HK-2 (cell line): ENCODE results near the gene KCNN3.

ENCODE experiments used
- DNase-seq: peaks from one replicate; pipeline ENCODE4 v3.0.0-alpha.2; 2018; ENCODE audit not compliant: unreplicated experiment

KCNN3 gene

DNA sequence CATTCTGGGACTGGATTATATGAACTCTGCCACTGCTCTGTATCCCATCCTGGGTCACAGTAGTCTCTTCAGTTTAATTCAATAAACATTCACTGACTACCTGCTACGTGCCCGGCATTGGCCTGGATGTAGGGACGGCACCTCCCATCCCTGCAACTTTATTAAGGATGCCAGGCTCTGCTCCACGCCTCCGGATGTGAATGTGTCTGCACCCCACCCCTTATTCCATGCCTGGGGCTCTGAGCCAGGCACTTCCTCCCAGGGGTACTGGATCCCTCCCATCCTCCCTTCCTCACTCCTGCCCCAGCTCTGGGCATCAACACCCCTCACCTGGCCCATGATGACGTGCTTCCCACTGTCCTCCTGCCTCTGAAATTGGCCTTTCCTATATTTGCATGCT, 53.7 kb downstream of the KCNN3 start:
- no peak for DNase-seq

- DNase-seq = no peak
Observed at GRCh38 chr1:154813846-154814505, 56.1 kb downstream of the KCNN3 start.

- DNase-seq = no peak
Observed at GRCh38 chr1:154813300-154813816, 56.7 kb downstream of the KCNN3 start.

- DNase-seq = no peak
Observed at GRCh38 chr1:154812877-154813276, 57.2 kb downstream of the KCNN3 start.

GRCh38 chr1:154810571-154810970, 59.5 kb downstream of the KCNN3 start:
- no peak for DNase-seq

DNA sequence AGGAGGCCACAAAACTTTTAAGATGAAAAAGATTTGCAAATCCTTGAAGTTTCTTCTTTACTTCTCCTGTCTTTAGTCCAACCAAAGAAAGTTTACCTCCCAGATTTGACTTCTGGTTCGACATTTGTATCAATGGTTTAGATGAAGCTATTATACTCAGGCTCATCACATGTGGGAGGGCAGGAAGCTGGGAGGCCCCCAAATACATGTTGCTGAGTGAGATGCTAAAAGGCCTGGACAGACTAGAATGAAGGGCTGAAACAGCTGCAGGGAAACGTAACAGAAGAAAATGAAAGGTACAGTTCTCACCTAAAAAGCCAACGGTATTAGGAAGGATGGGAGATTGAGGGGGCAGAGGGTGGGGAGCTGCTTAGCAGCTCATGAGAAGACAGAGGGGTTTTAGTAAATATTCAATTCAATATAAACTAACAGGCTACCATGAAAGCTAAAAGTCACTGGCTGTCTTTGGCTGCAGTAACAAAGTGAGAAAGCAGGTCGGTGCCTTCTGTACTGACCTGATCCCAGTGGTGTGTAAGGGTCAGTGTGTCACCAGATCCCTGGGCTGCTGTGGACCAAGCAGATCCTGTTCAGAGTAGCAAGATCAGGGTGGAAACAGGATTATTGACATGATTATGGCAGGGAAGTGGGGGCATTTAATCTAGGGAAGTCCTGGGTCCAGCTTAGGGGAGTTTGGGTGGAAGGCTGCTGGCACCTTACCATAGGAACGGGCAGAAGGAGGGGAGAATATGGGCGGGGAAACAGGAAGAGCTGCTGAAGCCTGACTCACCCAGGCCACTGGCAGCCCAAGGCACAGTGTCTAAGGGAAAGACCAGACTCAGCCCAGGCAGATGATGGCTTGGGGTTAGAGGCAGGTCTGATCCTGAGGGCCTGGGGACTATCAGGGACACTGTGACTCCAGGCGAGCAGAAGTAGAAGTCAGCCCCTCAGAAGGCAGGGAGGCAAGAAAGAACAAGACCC, 60.4 kb downstream of the KCNN3 start:
- DNase-seq = peak; percentile 41

DNA sequence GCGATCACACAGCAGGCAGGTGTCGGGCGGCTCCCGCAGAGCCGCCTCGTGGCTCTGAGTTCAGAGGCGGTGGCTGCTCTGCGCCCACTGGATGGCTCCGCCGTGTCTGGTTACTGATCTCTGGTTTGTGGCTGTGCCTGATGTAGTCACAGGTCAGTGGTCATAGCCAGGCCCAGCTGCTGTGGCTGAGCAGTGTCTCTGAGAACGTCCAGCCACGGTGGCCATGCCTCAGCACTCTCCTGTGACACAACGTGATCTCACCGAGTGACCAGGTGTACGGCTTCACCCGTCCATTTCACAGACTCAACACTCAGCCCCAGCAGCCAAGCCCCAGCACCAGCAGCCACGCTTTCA, 61.2 kb downstream of the KCNN3 start:
- peak; percentile 67 for DNase-seq

DNA sequence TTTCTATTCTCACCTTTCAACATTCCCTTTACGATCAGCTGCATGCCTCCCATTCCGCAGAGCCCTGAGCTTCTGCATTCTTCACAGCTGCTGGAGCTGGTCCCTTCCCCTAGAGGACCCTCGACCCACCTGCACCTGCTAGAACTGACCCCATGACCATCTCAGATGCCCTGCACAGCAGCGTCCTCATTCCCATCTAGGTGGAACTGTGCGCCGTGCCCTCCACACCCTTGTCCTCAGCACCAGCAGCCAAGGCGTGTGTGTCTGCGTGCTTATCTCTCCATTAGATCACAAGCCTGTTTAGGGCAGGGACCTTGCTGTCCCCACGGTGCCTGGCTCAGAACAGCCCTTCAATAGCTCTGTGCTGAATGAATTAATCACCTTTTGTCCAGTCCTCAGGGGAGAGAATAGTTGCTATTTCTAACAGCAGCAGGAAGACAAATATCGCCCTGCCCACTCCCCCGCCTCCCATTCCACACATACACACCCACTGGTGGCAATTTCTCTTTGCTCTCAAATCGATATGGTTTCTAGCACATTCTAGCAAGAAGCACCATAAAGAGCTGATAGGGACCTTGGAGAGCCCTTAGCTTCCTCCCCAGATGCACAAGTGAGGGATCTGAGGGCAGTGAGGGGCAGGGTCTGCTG, 61.7 kb downstream of the KCNN3 start:
- DNase-seq = no peak

DNA sequence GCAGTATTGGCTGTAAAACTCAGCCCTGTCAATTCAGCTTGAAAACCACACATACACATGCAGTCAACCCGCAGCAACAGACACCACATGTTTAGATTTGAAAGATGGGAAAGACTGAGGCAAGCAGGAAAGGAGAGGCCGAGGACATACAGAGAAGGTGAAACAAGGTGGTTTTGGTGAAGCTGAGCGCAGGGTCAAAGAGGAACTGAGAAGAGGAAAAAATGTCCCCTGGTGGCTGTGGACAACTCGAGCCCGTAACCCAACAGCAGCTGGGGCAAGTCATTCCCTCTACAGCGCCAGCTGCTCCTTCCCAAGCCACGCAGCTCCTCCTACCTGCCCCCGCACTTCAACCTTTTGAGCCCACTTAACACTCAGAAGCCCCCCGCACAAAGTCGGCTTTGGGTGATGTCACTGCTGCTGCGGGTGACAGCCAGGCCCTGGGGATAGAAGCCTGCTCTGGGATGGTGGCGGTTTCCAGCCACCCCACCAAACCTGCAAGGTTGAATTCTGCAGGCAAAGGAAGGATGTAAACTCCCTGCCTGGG, 63.0 kb downstream of the KCNN3 start:
- no peak for DNase-seq

GRCh38 chr1:154806333-154806732, 63.7 kb downstream of the KCNN3 start:
- no peak for DNase-seq

- DNase-seq = no peak
Observed at GRCh38 chr1:154802982-154803920, 66.8 kb downstream of the KCNN3 start.

DNA sequence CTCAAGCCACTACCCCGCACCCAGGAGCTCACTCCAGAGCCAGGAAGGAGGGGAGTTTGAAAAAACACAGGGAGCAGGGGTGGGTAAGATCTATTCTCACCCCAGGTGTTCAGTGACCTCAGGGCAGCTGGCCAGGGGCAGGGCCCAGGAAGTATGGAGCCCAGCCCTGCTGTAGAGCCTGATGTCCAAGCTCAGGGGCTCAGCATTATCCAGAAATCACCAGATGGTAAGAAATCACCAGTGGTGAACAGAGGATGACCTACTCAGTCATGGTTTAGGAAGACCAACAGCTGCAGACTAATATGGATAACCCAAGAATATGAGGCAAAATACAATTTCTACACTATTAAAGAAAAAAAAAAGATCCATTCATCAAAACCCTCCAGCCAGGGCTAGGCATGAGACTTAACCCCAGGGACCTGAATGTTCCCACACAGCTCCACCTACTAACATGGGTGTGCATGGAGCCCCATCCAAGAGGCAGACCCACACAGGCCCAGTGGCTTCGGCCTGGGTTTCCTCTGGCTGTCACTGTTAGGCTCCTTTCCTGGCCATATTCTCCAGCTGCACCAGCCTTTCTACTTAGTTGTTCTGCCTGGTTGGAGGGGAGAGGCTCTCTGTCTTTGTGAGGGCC, 67.6 kb downstream of the KCNN3 start:
- no peak for DNase-seq

- DNase-seq = no peak
Observed at GRCh38 chr1:154801234-154802011, 68.7 kb downstream of the KCNN3 start.

GRCh38 chr1:154799188-154799587, 70.9 kb downstream of the KCNN3 start:
- no peak for DNase-seq

DNA sequence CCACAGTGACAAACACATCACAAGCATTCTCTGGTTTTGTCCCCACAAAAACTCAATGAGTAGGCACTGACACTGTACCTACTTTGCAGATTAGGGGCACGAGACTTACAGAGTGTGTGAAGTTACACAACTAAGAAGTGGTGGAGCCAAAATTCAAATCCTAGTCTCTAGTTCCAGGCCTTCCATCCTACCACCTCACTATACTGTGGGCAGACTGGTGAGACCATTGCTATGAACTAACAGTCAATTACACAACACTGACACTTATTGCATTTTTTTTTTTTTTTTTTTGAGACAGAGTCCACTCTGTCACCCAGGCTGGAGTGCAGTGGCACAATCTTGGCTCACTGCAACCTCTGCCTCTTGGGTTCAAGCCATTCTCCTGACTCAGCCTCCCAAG, 71.4 kb downstream of the KCNN3 start:
- no peak for DNase-seq

- no peak for DNase-seq
Observed at GRCh38 chr1:154797175-154797574, 72.9 kb downstream of the KCNN3 start.

DNA sequence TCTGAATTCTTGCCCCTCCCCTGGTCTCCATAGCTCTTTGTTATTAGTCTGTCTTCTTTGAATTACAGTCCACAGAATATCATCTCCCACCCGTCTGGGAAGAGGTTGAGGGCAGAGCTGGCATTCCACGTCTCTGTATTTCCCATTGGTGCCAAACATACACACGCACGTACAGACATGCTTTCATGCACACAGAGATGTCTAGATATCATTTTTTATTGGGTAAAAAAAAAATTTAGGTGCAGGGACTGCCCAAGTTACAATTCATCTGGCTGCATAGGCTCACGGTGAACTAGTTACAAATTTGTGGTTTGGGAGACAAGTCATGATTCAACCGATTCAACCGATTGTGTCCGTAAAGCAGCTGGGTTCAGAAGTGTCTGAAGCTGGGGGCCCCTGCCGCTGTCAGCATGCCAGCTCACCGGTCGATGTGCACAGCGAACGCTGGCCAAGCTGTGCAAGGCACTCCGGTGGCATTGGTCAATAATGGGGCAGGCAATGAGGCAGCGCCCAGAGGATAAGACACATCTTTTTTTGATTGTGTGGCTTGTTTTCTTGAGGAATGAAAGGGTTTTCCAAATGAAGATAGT, 73.7 kb downstream of the KCNN3 start:
- no peak for DNase-seq

- DNase-seq = no peak
Observed at GRCh38 chr1:154794608-154795007, 75.5 kb downstream of the KCNN3 start.

GRCh38 chr1:154793685-154794084, 76.4 kb downstream of the KCNN3 start:
- no peak for DNase-seq
